Esophagus squamous epithelium (tissue), 4 donors: ENCODE measurements around the gene GRID2.

Experiments used
- CTCF ChIP-seq, 6 experiments: fragments of 450-650 bp in 4 of 6; fragments of 200-600 bp in 2 of 6; sonication (generic) in 2 of 6; IDR thresholded peaks; one replicate each; pipeline ENCODE4 v1.5.1; 2016 to 2019; ENCODE audit warnings: antibody characterized with exemption in 6 of 6, mild to moderate bottlenecking in 4 of 6, moderate library complexity in 4 of 6
- POLR2A ChIP-seq, 4 donors: fragments of 450-650 bp; IDR thresholded peaks; one replicate each; pipeline ENCODE4 v1.6.1; 2017; ENCODE audit warnings: antibody characterized with exemption in 4 of 4, mild to moderate bottlenecking in 4 of 4, moderate library complexity in 3 of 4

DNA sequence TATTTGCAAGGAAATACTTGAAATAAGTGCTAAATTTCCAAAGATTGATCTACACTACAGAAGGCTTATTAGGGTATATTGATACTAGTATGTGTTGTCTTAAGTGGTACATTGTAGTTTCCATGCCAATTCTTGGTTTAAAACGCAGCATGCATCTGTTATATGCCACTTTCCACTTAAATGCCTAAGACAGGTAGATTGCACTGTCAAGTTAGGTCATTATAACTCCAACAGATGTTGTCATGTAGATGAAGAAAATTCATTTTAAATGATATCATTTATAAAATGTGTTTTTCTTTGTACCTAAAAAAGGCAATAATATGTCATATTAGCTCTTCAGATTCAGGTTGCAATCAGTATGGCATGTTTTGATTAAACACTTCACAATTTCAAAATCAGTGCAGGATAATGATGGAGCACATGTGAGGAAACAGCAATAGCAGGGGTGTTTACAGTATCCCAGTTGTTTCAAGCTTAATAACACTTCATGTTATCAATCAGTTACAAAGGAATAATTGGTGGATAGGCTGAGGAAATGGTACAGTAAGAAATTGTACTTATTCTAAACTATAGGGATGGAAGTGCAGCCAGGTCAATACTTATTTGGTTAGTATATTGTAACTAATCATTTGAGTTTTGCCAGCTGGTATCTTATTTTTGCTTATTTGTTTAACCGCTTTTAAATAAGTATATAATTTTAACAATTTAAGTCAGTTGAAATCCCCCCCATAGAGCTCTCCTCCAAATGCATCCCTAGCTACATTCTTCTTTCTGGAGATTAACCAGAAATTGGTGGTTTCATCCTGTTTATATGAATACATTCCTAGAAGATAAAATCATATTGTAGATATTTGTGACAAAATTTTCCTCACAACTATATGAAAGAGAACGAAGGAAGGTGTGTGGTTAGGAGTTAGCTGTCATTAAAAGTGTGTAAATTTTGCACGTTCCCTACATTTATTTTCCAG lies 1070.4 kb downstream of the GRID2 start:
- TF ChIP-seq CTCF (IDR thresholded peaks at IDR 0.05) (no peak), POLR2A (IDR thresholded peaks at IDR 0.05) (no peak)
